ENCODE results near the gene PDGFA. TPM values are rescaled to one million over a fixed set of nuclear protein-coding genes. Genes with fewer than 3 reads are reported as not detected.

The PDGFA gene
- total and polyA plus RNA-seq, 2 experiments from 2014 or later = 35.6 to 43.1 TPM

DNA sequence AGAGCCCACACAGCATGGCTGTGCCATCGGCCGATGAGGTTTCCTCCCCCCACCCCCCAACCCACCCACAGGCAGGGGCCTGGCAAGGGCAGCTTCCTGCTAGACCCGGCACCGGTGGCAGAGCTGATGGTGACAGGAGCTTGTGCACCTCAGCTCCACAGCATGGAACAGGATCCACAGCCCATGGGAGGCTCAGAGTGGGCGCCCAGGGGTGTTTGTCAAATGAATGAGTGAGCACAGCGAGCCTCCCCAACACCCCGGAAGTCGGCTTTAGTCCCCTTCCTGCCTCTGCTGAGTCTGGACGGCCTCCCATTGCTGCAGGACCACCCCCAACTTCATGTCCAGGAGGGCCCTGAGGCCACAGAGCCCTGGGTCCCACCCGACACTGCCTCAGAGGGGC lies 68.9 kb downstream of the PDGFA start (continued):
- TF ChIP-seq, protein P1, sequence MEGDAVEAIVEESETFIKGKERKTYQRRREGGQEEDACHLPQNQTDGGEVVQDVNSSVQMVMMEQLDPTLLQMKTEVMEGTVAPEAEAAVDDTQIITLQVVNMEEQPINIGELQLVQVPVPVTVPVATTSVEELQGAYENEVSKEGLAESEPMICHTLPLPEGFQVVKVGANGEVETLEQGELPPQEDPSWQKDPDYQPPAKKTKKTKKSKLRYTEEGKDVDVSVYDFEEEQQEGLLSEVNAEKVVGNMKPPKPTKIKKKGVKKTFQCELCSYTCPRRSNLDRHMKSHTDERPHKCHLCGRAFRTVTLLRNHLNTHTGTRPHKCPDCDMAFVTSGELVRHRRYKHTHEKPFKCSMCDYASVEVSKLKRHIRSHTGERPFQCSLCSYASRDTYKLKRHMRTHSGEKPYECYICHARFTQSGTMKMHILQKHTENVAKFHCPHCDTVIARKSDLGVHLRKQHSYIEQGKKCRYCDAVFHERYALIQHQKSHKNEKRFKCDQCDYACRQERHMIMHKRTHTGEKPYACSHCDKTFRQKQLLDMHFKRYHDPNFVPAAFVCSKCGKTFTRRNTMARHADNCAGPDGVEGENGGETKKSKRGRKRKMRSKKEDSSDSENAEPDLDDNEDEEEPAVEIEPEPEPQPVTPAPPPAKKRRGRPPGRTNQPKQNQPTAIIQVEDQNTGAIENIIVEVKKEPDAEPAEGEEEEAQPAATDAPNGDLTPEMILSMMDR (conservative IDR thresholded peaks at IDR 0.05; ENCODE audit: low read depth in 2 of 2) = no peak
- TF ChIP-seq ZNF331 (CRISPR knock-in tag; IDR thresholded peaks at IDR 0.05; ENCODE audit: low read depth) = no peak
- no peak for TF ChIP-seq JUNB (IDR thresholded peaks at IDR 0.05; ENCODE audit: unreplicated experiment)
- TF ChIP-seq STAT1 (IDR thresholded peaks at IDR 0.05; ENCODE audit: unreplicated experiment) = no peak
- no peak for TF ChIP-seq EZH2 (IDR thresholded peaks at IDR 0.05; ENCODE audit: low read depth, unreplicated experiment)
- TF ChIP-seq, protein P2, sequence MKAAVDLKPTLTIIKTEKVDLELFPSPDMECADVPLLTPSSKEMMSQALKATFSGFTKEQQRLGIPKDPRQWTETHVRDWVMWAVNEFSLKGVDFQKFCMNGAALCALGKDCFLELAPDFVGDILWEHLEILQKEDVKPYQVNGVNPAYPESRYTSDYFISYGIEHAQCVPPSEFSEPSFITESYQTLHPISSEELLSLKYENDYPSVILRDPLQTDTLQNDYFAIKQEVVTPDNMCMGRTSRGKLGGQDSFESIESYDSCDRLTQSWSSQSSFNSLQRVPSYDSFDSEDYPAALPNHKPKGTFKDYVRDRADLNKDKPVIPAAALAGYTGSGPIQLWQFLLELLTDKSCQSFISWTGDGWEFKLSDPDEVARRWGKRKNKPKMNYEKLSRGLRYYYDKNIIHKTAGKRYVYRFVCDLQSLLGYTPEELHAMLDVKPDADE (IDR thresholded peaks at IDR 0.05) = no peak
- no peak for TF ChIP-seq POLR2AphosphoS5 (IDR thresholded peaks at IDR 0.05; ENCODE audit: low read depth)
- TF ChIP-seq EZH2phosphoT487 (IDR thresholded peaks at IDR 0.05; ENCODE audit: unreplicated experiment) = no peak

DNA sequence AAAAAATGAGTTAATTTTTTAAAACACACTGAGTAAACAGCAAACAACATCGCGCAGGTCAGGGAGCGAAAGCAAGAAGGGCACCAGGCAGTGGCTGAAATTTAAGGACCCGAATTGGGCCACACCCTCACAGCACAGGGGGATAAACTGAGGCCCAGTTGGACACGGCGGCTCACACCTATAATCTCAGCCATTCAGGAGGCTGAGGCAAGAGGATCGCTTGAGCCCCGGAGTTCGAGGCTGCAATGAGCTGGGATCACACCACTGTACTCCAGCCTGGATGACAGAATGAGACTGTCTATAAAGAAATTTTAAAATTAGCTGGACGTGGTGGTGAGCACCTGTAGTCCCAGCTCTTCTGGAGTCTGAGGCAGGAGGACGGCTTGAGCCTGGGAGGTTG lies 69.6 kb downstream of the PDGFA start:
- Mint-ChIP-seq H3K4me3 (no peak overlapping the region), H3K27ac (no peak overlapping the region), H3K27me3 (ENCODE audit: insufficient read depth, low read depth, poor library complexity) (peaks cover 18% of the 10 kb centered on the region), H3K9me3 (no peaks in the 10 kb centered on the region), H3K4me1 (peaks cover 21% of the 10 kb centered on the region), H3K36me3 (ENCODE audit: low read depth) (no peaks in the 10 kb centered on the region)
- DNase-seq (ENCODE audit: low spot score) (no peak), ATAC-seq (no peak)
- Histone ChIP-seq H3F3A (replicated peaks; ENCODE audit: low read depth) (no peaks in the 10 kb centered on the region), H2AFZ (no peak overlapping the region), H3K36me3 (ENCODE audit: insufficient read depth) (no peaks in the 10 kb centered on the region), H3K27ac (ENCODE audit: low read depth) (no peak overlapping the region), H3K27me3 (ENCODE audit: insufficient read depth) (peaks cover 16% of the 10 kb centered on the region), H3K4me3 (no peak overlapping the region), H3K4me1 (ENCODE audit: insufficient read depth) (peaks cover 15% of the 10 kb centered on the region), H3K79me2 (replicated peaks; ENCODE audit: insufficient read depth) (no peaks in the 10 kb centered on the region), H4K20me1 (replicated peaks; ENCODE audit: insufficient read depth) (no peaks in the 10 kb centered on the region), H3K4me2 (no peak overlapping the region), H3K9me2 (ENCODE audit: insufficient read depth) (no peaks in the 10 kb centered on the region)
- TF ChIP-seq, protein P2 (IDR thresholded peaks at IDR 0.05) = no peak
- TF ChIP-seq STAT1 (IDR thresholded peaks at IDR 0.05; ENCODE audit: unreplicated experiment) = no peak

DNA sequence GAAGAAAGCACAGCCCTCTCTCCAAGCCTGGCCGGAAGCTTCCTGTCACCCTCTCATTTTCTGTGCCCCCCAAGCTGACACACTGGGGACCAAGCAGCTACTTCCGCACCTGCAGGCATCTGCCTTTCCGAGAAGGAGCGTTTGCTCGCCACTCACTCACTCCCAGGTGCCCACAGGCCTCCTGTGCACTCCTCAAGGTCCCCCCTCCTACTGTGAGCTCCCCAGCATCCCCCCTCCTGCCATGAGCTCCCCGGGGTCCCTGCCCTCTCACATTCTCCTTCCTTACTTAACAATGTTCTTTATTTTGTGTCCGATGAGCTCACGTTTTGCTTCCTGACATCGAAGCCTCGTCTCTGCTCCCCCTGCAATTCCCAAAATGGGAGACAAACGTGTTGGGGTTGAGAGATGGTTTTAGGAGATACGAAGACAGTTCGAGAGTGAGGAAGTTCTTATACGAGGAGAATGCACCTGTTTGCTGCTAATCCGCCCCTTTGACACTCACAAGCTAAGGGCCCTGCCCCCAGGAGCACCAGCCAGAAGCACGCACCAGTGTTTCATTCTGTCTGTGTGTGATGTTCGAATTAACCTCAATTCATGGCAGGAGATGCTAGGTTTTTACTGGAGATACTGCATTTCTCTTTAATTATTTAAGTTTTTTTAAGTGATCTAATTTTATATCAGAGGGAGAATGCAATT lies 70.2 kb downstream of the PDGFA start:
- no peak overlapping the region for H3K27ac Mint-ChIP-seq
- H3K27me3 ChIP-seq (ENCODE audit: insufficient read depth) = peaks cover 16% of the 10 kb centered on the region
- no peak overlapping the region for H3K4me2 ChIP-seq
- H3K36me3 Mint-ChIP-seq (ENCODE audit: low read depth) = no peaks in the 10 kb centered on the region
- H3K36me3 ChIP-seq (ENCODE audit: insufficient read depth) = no peaks in the 10 kb centered on the region
- peaks cover 15% of the 10 kb centered on the region for H3K4me1 ChIP-seq (ENCODE audit: insufficient read depth)
- H3K27ac ChIP-seq (ENCODE audit: low read depth) = no peak overlapping the region
- no peak for ATAC-seq
- H3F3A ChIP-seq (replicated peaks; ENCODE audit: low read depth) = no peaks in the 10 kb centered on the region
- H3K79me2 ChIP-seq (replicated peaks; ENCODE audit: insufficient read depth) = no peaks in the 10 kb centered on the region
- no peak for DNase-seq (ENCODE audit: low spot score)
- no peak overlapping the region for H3K4me3 Mint-ChIP-seq
- no peaks in the 10 kb centered on the region for H4K20me1 ChIP-seq (replicated peaks; ENCODE audit: insufficient read depth)
- peaks cover 18% of the 10 kb centered on the region for H3K27me3 Mint-ChIP-seq (ENCODE audit: insufficient read depth, low read depth, poor library complexity)
- peak overlapping the region; percentile 59; the same call in 1 of the 2 replicates for H2AFZ ChIP-seq
- no peaks in the 10 kb centered on the region for H3K9me2 ChIP-seq (ENCODE audit: insufficient read depth)
- peaks cover 21% of the 10 kb centered on the region for H3K4me1 Mint-ChIP-seq
- H3K4me3 ChIP-seq = no peak overlapping the region
- H3K9me3 Mint-ChIP-seq = peaks cover 3% of the 10 kb centered on the region; the same call in 1 of the 3 replicates
- no peak for TF ChIP-seq JUNB (IDR thresholded peaks at IDR 0.05; ENCODE audit: unreplicated experiment)
- no peak for TF ChIP-seq POLR2AphosphoS5 (IDR thresholded peaks at IDR 0.05; ENCODE audit: low read depth)
- TF ChIP-seq STAT1 (IDR thresholded peaks at IDR 0.05; ENCODE audit: unreplicated experiment) = no peak
- TF ChIP-seq, protein P1 (conservative IDR thresholded peaks at IDR 0.05; ENCODE audit: low read depth in 2 of 2) = no peak
- no peak for TF ChIP-seq ZNF114 (CRISPR knock-in tag; IDR thresholded peaks at IDR 0.05)
- TF ChIP-seq, protein P3, sequence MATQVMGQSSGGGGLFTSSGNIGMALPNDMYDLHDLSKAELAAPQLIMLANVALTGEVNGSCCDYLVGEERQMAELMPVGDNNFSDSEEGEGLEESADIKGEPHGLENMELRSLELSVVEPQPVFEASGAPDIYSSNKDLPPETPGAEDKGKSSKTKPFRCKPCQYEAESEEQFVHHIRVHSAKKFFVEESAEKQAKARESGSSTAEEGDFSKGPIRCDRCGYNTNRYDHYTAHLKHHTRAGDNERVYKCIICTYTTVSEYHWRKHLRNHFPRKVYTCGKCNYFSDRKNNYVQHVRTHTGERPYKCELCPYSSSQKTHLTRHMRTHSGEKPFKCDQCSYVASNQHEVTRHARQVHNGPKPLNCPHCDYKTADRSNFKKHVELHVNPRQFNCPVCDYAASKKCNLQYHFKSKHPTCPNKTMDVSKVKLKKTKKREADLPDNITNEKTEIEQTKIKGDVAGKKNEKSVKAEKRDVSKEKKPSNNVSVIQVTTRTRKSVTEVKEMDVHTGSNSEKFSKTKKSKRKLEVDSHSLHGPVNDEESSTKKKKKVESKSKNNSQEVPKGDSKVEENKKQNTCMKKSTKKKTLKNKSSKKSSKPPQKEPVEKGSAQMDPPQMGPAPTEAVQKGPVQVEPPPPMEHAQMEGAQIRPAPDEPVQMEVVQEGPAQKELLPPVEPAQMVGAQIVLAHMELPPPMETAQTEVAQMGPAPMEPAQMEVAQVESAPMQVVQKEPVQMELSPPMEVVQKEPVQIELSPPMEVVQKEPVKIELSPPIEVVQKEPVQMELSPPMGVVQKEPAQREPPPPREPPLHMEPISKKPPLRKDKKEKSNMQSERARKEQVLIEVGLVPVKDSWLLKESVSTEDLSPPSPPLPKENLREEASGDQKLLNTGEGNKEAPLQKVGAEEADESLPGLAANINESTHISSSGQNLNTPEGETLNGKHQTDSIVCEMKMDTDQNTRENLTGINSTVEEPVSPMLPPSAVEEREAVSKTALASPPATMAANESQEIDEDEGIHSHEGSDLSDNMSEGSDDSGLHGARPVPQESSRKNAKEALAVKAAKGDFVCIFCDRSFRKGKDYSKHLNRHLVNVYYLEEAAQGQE (IDR thresholded peaks at IDR 0.05; ENCODE audit: unreplicated experiment) = no peak

All from GM23338 (cell line).